OCI-LY3 (cell line): ENCODE measurements around the gene RIN1.
A peak's percentile ranks its signal among the peaks of the same experiment; 100 is the strongest.

Experiments
- H2AFZ ChIP-seq: fragments of 200-600, 300-600 bp; shearing (Covaris generic); 2 replicates; pipeline ENCODE4 v1.6.0; 2014; ENCODE audit warnings: antibody characterized with exemption, low read depth, low read length
- H3K27ac ChIP-seq: fragments of 200-600, 300-600 bp; sonication (generic); 2 replicates; pipeline ENCODE4 v1.5.1; 2014; ENCODE audit warnings: mild to moderate bottlenecking, low read length, moderate library complexity, mixed read lengths
- H3K27me3 ChIP-seq: fragments of 200-600, 300-600 bp; sonication (generic); 2 replicates; pipeline ENCODE4 v1.6.1; 2014; ENCODE audit warnings: low read depth, low read length, mixed read lengths
- H3K36me3 ChIP-seq: fragments of 200-600, 300-600 bp; sonication (generic); replicated peaks from 2 replicates; pipeline ENCODE3; 2014; ENCODE audit warnings: low read depth, low read length, mixed read lengths
- H3K4me1 ChIP-seq: fragments of 300-600, 200-600 bp; sonication (generic); 2 replicates; pipeline ENCODE4 v1.6.1; 2014; ENCODE audit warnings: low read length, mixed read lengths
- H3K4me2 ChIP-seq: fragments of 200-600, 300-600 bp; sonication (generic); 2 replicates; pipeline ENCODE4 v1.6.1; 2014; ENCODE audit warnings: low read length, mixed read lengths
- H3K4me3 ChIP-seq: fragments of 300-600, 200-600 bp; sonication (generic); 2 replicates; pipeline ENCODE4 v1.5.1; 2014; ENCODE audit warnings: antibody characterized with exemption, mild to moderate bottlenecking, low read length, moderate library complexity
- H3K79me2 ChIP-seq: fragments of 300-600, 200-600 bp; shearing (Covaris generic); 2 replicates; pipeline ENCODE4 v1.6.1; 2014; ENCODE audit warnings: mild to moderate bottlenecking, low read length, mixed read lengths
- H3K9ac ChIP-seq: fragments of 300-600, 200-600 bp; shearing (Covaris generic); 2 replicates; pipeline ENCODE4 v1.6.0; 2014; ENCODE audit warnings: mild to moderate bottlenecking, low read length, moderate library complexity
- H3K9me3 ChIP-seq: fragments of 200-600, 300-600 bp; shearing (Covaris generic); 2 replicates; pipeline ENCODE4 v1.6.1; 2014; ENCODE audit warnings: low read length, mixed read lengths; ENCODE audit not compliant: insufficient read depth
- H4K20me1 ChIP-seq: fragments of 200-600, 300-600 bp; sonication (generic); 2 replicates; pipeline ENCODE4 v1.6.1; 2016; ENCODE audit warnings: low read length, mixed read lengths; ENCODE audit not compliant: insufficient read depth
- EZH2phosphoT487 ChIP-seq: fragments of 200-600 bp; shearing (Covaris generic); IDR thresholded peaks from 2 replicates; pipeline ENCODE4 v1.6.1; 2018; ENCODE audit warnings: antibody characterized with exemption, mixed run types, low read depth
- TF ChIP-seq, protein P1 (sequence below): fragments of 200-600, 300-600 bp; sonication (generic); IDR thresholded peaks from 2 replicates; pipeline ENCODE4 v1.5.1; 2014; ENCODE audit warnings: antibody characterized with exemption, low read length, low read depth

RIN1 gene

GRCh38 chr11:66292543-66293332 is 43.5 kb downstream of the RIN1 start:
- H3K9me3 ChIP-seq: no peaks in the 10 kb centered on the region
- H4K20me1 ChIP-seq: no peaks in the 10 kb centered on the region
- H3K4me2 ChIP-seq: no peak overlapping the region
- no peak overlapping the region for H2AFZ ChIP-seq
- H3K9ac ChIP-seq: no peak overlapping the region
- H3K4me3 ChIP-seq: no peak overlapping the region
- H3K27ac ChIP-seq: no peak overlapping the region
- no peaks in the 10 kb centered on the region for H3K36me3 ChIP-seq
- H3K79me2 ChIP-seq: peaks cover 18% of the 10 kb centered on the region
- H3K27me3 ChIP-seq: no peaks in the 10 kb centered on the region
- TF ChIP-seq, protein P1, sequence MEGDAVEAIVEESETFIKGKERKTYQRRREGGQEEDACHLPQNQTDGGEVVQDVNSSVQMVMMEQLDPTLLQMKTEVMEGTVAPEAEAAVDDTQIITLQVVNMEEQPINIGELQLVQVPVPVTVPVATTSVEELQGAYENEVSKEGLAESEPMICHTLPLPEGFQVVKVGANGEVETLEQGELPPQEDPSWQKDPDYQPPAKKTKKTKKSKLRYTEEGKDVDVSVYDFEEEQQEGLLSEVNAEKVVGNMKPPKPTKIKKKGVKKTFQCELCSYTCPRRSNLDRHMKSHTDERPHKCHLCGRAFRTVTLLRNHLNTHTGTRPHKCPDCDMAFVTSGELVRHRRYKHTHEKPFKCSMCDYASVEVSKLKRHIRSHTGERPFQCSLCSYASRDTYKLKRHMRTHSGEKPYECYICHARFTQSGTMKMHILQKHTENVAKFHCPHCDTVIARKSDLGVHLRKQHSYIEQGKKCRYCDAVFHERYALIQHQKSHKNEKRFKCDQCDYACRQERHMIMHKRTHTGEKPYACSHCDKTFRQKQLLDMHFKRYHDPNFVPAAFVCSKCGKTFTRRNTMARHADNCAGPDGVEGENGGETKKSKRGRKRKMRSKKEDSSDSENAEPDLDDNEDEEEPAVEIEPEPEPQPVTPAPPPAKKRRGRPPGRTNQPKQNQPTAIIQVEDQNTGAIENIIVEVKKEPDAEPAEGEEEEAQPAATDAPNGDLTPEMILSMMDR: no peak
- no peak for TF ChIP-seq EZH2phosphoT487
- H3K4me1 ChIP-seq: peaks cover 16% of the 10 kb centered on the region

DNA sequence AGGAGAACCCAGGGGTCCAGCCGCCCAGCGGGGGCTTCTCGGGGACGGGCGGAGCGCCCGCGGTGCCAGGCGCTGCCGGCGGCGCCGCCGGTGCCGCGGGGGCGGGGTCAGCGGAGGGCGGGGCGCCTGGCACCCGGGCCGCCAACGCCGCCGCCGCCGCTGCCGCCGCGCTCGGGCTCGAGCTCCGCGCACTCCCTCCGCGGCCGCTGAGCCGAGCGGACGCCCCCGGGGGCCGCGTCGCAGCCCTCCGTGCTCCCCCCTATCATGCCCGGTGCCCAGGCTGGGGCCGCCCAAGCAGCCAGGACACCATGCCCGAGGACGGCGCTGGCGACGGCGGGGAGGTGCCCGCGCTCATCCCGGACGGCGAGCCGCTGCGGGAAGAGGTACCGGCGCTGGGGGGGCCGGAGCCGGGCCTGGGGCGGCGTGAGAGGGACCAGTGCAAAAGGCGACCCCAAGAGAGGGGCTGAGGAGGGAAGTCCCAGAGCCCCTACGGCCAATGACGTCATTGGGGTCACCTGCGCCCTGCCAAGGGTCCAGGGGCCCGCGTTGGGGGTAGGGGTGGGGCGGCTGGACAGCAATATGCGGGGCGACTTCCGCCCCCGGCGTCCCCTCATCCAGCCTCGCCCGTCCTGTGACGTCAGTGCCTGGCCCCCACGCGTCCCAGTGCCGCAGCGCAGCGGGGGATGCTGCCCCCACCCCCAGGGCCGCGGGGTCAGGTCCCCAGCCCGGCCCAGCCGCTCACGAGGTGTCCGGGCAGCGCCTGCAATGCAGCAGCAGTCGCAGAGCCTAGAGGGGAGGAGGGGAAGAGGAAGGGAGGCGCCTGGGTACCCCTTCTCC is 44.3 kb downstream of the RIN1 start, which contains the start of gene TMEM151A:
TMEM151A (plus strand) TSS at position 189 of the 837 bp plus-strand sequence; CDS start at position 309, 120 bp downstream.
- Histone ChIP-seq H4K20me1 (no peaks in the 10 kb centered on the region), H2AFZ (no peak within 1 kb of the TSS), H3K4me1 (peaks cover 15% of the 10 kb centered on the region), H3K36me3 (no peaks in the 10 kb centered on the region), H3K9ac (no peak within 1 kb of the TSS), H3K27ac (no peak within 1 kb of the TSS), H3K79me2 (peaks cover 21% of the 10 kb centered on the region), H3K9me3 (no peaks in the 10 kb centered on the region), H3K4me3 (no peak within 1 kb of the TSS), H3K4me2 (no peak within 1 kb of the TSS), H3K27me3 (no peaks in the 10 kb centered on the region)
- no peak for TF ChIP-seq EZH2phosphoT487
- TF ChIP-seq, protein P1: no peak

DNA sequence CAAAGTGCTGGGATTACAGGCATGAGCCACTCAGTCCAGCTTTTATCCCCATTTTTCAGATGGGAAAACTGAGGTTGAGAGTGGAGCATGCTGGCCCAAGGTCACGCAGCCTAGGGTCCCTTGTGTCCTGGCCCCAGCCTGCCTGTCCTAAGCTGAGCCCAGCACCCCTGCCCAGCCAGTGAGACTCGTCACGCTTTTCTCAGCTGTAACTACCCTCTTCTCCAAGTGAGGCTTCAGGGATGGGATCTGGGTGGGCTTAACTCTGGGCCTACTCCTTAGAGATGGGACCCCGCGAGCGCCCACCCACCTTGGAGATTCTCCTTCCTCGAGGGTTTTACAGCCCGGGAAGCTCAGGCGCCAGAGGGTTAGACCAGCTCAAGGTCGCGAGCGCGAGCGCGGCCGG is 44.9 kb downstream of the RIN1 start:
- H3K36me3 ChIP-seq: no peaks in the 10 kb centered on the region
- no peak overlapping the region for H3K9ac ChIP-seq
- no peaks in the 10 kb centered on the region for H4K20me1 ChIP-seq
- H3K4me3 ChIP-seq: no peak overlapping the region
- peaks cover 15% of the 10 kb centered on the region for H3K4me1 ChIP-seq
- no peak for TF ChIP-seq EZH2phosphoT487
- TF ChIP-seq, protein P1: no peak
- no peak overlapping the region for H3K27ac ChIP-seq
- no peaks in the 10 kb centered on the region for H3K9me3 ChIP-seq
- H2AFZ ChIP-seq: no peak overlapping the region
- no peak overlapping the region for H3K4me2 ChIP-seq
- H3K79me2 ChIP-seq: peaks cover 21% of the 10 kb centered on the region
- H3K27me3 ChIP-seq: no peaks in the 10 kb centered on the region

GRCh38 chr11:66290330-66290621 is 46.0 kb downstream of the RIN1 start:
- Histone ChIP-seq H3K36me3 (peaks cover 7% of the 10 kb centered on the region), H3K9ac (peak overlapping the region; percentile 94; the same call in 1 of the 2 replicates), H3K9me3 (no peaks in the 10 kb centered on the region), H3K4me2 (peak overlapping the region; percentile 98), H3K27me3 (no peaks in the 10 kb centered on the region), H4K20me1 (no peaks in the 10 kb centered on the region), H3K4me1 (peaks cover 17% of the 10 kb centered on the region), H2AFZ (no peak overlapping the region), H3K27ac (no peak overlapping the region), H3K4me3 (peak overlapping the region; percentile 89), H3K79me2 (peaks cover 21% of the 10 kb centered on the region)
- TF ChIP-seq, protein P1: no peak
- TF ChIP-seq EZH2phosphoT487: no peak
